Stomach (tissue), 9 donors: ENCODE data around the gene SORL1. TPM values are rescaled to one million over a fixed set of nuclear protein-coding genes. Genes with fewer than 3 reads are reported as not detected.
A peak's percentile ranks its signal among the peaks of the same experiment; 100 is the strongest.

Experiments
- DNase-seq, 2 donors: peaks; one replicate each; pipeline versions ENCODE4 v3.0.0 to v3.0.0-alpha.2; 2013 to 2019
- H3K27ac ChIP-seq, 5 donors: fragments of 200-600 bp in 4 of 5; sonication (generic) in 4 of 5; one replicate each; pipeline ENCODE4 v1.5.1; 2013 to 2019; ENCODE audit warnings: mild to moderate bottlenecking in 1 of 5, moderate library complexity in 1 of 5
- H3K27me3 ChIP-seq, 3 donors: fragments of 200-600 bp; sonication (generic); one replicate each; pipeline ENCODE4 v1.5.1; 2017 to 2019; ENCODE audit warnings: mixed run types in 1 of 3
- H3K36me3 ChIP-seq, 4 donors: fragments of 200-600 bp; sonication (generic); 1 replicate in 3 of 4; 2 replicates in 1 of 4; pipeline ENCODE4 v1.5.1; 2016 to 2019
- H3K4me1 ChIP-seq, 4 donors: fragments of 200-600 bp; sonication (generic); one replicate each; pipeline ENCODE4 v1.5.1; 2016 to 2019
- H3K4me3 ChIP-seq, 4 donors: fragments of 200-600 bp; sonication (generic) in 3 of 4; one replicate each; pipeline ENCODE4 v1.5.1; 2016 to 2019; ENCODE audit warnings: mild to moderate bottlenecking in 1 of 4
- H3K9me3 ChIP-seq, 4 donors: fragments of 200-600 bp; sonication (generic); one replicate each; pipeline ENCODE4 v1.5.1; 2016 to 2019
- CTCF ChIP-seq, 7 experiments: fragments of 450-650 bp in 4 of 7; fragments of 200-600 bp in 3 of 7; sonication (generic) in 3 of 7; IDR thresholded peaks; one replicate each; pipeline ENCODE4 v1.5.1; 2016 to 2019; ENCODE audit warnings: antibody characterized with exemption in 7 of 7, control low read depth in 2 of 7, mild to moderate bottlenecking in 1 of 7
- EP300 ChIP-seq: sonication (generic); formaldehyde crosslinking; IDR thresholded peaks from one replicate; pipeline ENCODE4 v1.6.1; 2017; ENCODE audit warnings: antibody characterized with exemption
- POLR2A ChIP-seq, 4 donors: fragments of 450-650 bp; IDR thresholded peaks; one replicate each; pipeline ENCODE4 v1.6.1; 2016; ENCODE audit warnings: antibody characterized with exemption in 4 of 4, control low read depth in 2 of 4, mild to moderate bottlenecking in 1 of 4, moderate library complexity in 1 of 4
- POLR2AphosphoS5 ChIP-seq, 3 donors: sonication (generic); formaldehyde crosslinking; IDR thresholded peaks; one replicate each; pipeline ENCODE4 v1.6.1; 2016; ENCODE audit warnings: antibody characterized with exemption in 3 of 3
- WGBS, 5 donors: extraction: QIAGEN DNeasy Blood & Tissue Kit in 3 of 5; methylation state at CpG; one replicate each; pipeline versions ENCODE4 v1.1.5 to v1.1.7; 2013 to 2018; 5-methylcytosine and 5-hydroxymethylcytosine counted together
- intact Hi-C: fragments of 100-400 bp; cut with DNase I; formaldehyde crosslinking; loops from one replicate; pipeline ENCODE4 v1.15.1; 2023; ENCODE audit warnings: low total_unique reads
- polyA plus RNA-seq, 3 donors: library from polyadenylated mRNA; stranded (reverse); fragments of 200-250 nt; gene quantifications; one replicate each; pipeline ENCODE4 v1.2.3, GENCODE V29; 2013
- total RNA-seq, 5 donors: library from RNA; depleted of rRNA; stranded (reverse); fragments of >200 nt; gene quantifications; one replicate each; pipeline versions ENCODE4 v1.1.0 to v1.2.3, GENCODE V29; 2014 to 2016
- donor health status: healthy with polysubstance abuse.
- donor health status: Bipolar disorder and iron deficiency.
- donor health status: healthy.

The SORL1 gene
- total and polyA plus RNA-seq, 8 donors = 0.76 to 161 (median 18.2) TPM

GRCh38 chr11:121487191-121487590 is 35.1 kb downstream of the SORL1 start:
- TF ChIP-seq POLR2AphosphoS5 (IDR thresholded peaks at IDR 0.05) = no peak
- TF ChIP-seq POLR2A (IDR thresholded peaks at IDR 0.05) = no peak
- no peak for TF ChIP-seq EP300
- TF ChIP-seq CTCF (IDR thresholded peaks at IDR 0.05) = no peak
- Histone ChIP-seq H3K9me3 (no peaks in the 10 kb centered on the region), H3K4me3 (no peak overlapping the region), H3K36me3 (peaks cover 0 to 12% (median 0%) of the 10 kb centered on the region in 4 donors), H3K27me3 (no peaks in the 10 kb centered on the region), H3K4me1 (peaks cover 0 to 27% (median 15%) of the 10 kb centered on the region in 4 donors), H3K27ac (no peak overlapping the region)
- intact Hi-C loops = no loop called here
- no peak for DNase-seq
- 64 to 87% (median 75%) methylated on average over 5 to 6 of the region's 6 CpGs for WGBS, 5 donors

- WGBS, 5 donors = 39 to 70% (median 54%) methylated on average over 2 of the region's 2 CpGs
- intact Hi-C loops = no loop called here
- TF ChIP-seq POLR2AphosphoS5 (IDR thresholded peaks at IDR 0.05) = no peak
- no peak for TF ChIP-seq POLR2A (IDR thresholded peaks at IDR 0.05)
- TF ChIP-seq CTCF (IDR thresholded peaks at IDR 0.05) = no peak
- TF ChIP-seq EP300 = no peak
- Histone ChIP-seq H3K9me3 (no peaks in the 10 kb centered on the region), H3K36me3 (peaks cover 0 to 12% (median 0%) of the 10 kb centered on the region in 4 donors), H3K4me3 (no peak overlapping the region), H3K27me3 (no peaks in the 10 kb centered on the region), H3K27ac (no peak overlapping the region), H3K4me1 (peaks cover 0 to 20% (median 14%) of the 10 kb centered on the region in 4 donors)
- peak in 1 of 2 donors; percentile 41 for DNase-seq
Measured at GRCh38 chr11:121488170-121488569, 36.1 kb downstream of the SORL1 start.

- WGBS, 5 donors = 56 to 69% (median 67%) methylated on average over 6 of the region's 6 CpGs
- DNase-seq = no peak
- TF ChIP-seq EP300 (no peak), CTCF (IDR thresholded peaks at IDR 0.05) (no peak), POLR2A (IDR thresholded peaks at IDR 0.05) (no peak), POLR2AphosphoS5 (IDR thresholded peaks at IDR 0.05) (no peak)
- intact Hi-C loops = no loop called here
- Histone ChIP-seq H3K27ac (no peak overlapping the region), H3K9me3 (no peaks in the 10 kb centered on the region), H3K36me3 (peaks cover 0 to 12% (median 0%) of the 10 kb centered on the region in 4 donors), H3K4me3 (no peak overlapping the region), H3K27me3 (no peaks in the 10 kb centered on the region), H3K4me1 (peaks cover 0 to 20% (median 11%) of the 10 kb centered on the region in 4 donors)
Measured at GRCh38 chr11:121488641-121489040, 36.5 kb downstream of the SORL1 start.

- Histone ChIP-seq H3K27me3 (no peaks in the 10 kb centered on the region), H3K36me3 (peaks cover 0 to 12% (median 0%) of the 10 kb centered on the region in 4 donors), H3K9me3 (no peaks in the 10 kb centered on the region), H3K4me3 (no peak overlapping the region), H3K4me1 (peaks cover 0 to 26% (median 14%) of the 10 kb centered on the region in 4 donors), H3K27ac (no peak overlapping the region)
- intact Hi-C loops = no loop called here
- no peak for TF ChIP-seq CTCF (IDR thresholded peaks at IDR 0.05)
- TF ChIP-seq POLR2AphosphoS5 (IDR thresholded peaks at IDR 0.05) = no peak
- TF ChIP-seq POLR2A (IDR thresholded peaks at IDR 0.05) = no peak
- TF ChIP-seq EP300 = no peak
- DNase-seq = no peak
- 90 to 97% (median 94%) methylated on average over 2 of the region's 2 CpGs for WGBS, 5 donors
Measured at GRCh38 chr11:121489823-121490222, 37.7 kb downstream of the SORL1 start.
